Femur (tissue), 1 donor: Measurements from ENCODE around the gene ZNF83.

ENCODE experiments used
- DNase-seq: peaks from one replicate; pipeline ENCODE4 v3.0.0-alpha.2; 2017

ZNF83 gene

GRCh38 chr19:52566588-52566987 is 71.6 kb downstream of the ZNF83 start:
- no peak for DNase-seq

GRCh38 chr19:52566121-52566520 is 72.0 kb downstream of the ZNF83 start:
- DNase-seq: no peak
